Osteocyte (in vitro differentiated cells): Measurements from ENCODE around the gene TXNIP. TPM values are rescaled to one million over a fixed set of nuclear protein-coding genes. Genes with fewer than 3 reads are reported as not detected.

ENCODE experiments used
- DNase-seq: peaks from one replicate; pipeline ENCODE4 v3.0.0; 2021; ENCODE audit warnings: mixed read lengths; ENCODE audit not compliant: unreplicated experiment; ENCODE audit errors: extremely low spot score
- H3K27ac Mint-ChIP-seq: one replicate; pipeline ENCODE4 v1.8.0; 2021; ENCODE audit warnings: mild to moderate bottlenecking, mixed read lengths; ENCODE audit not compliant: unreplicated experiment
- H3K27me3 Mint-ChIP-seq: one replicate; pipeline ENCODE4 v1.8.0; 2021; ENCODE audit warnings: mixed read lengths; ENCODE audit not compliant: unreplicated experiment
- H3K36me3 Mint-ChIP-seq: one replicate; pipeline ENCODE4 v1.8.0; 2021; ENCODE audit warnings: mixed read lengths; ENCODE audit not compliant: unreplicated experiment
- H3K4me1 Mint-ChIP-seq: one replicate; pipeline ENCODE4 v1.8.0; 2021; ENCODE audit warnings: mixed read lengths; ENCODE audit not compliant: unreplicated experiment
- H3K4me3 Mint-ChIP-seq: one replicate; pipeline ENCODE4 v1.8.0; 2021; ENCODE audit warnings: mild to moderate bottlenecking, moderate library complexity, mixed read lengths; ENCODE audit not compliant: unreplicated experiment
- H3K9me3 Mint-ChIP-seq: one replicate; pipeline ENCODE4 v1.8.0; 2021; ENCODE audit warnings: mixed read lengths; ENCODE audit not compliant: unreplicated experiment
- CTCF ChIP-seq: fragments of 200-600 bp; sonication (generic); IDR thresholded peaks from 2 replicates; pipeline ENCODE4 v1.5.0; 2021; ENCODE audit warnings: antibody characterized with exemption, mild to moderate bottlenecking, moderate library complexity
- total RNA-seq: library from RNA; stranded (reverse); gene quantifications from 2 replicates; pipeline ENCODE4 v1.2.1, GENCODE V29; 2021

The TXNIP gene
- total RNA-seq, 1 donor from 2014 or later, result 246 TPM

- Mint-ChIP-seq H3K36me3 (no peaks in the 10 kb centered on the region), H3K9me3 (no peaks in the 10 kb centered on the region), H3K27ac (no peak overlapping the region), H3K27me3 (no peaks in the 10 kb centered on the region), H3K4me3 (no peak overlapping the region), H3K4me1 (peaks cover 10% of the 10 kb centered on the region)
- TF ChIP-seq CTCF, result no peak
- no peak for DNase-seq
Observed at GRCh38 chr1:145977016-145977415, 19.4 kb downstream of the TXNIP start.

GRCh38 chr1:145975216-145975615 lies 21.2 kb downstream of the TXNIP start:
- no peak overlapping the region for H3K4me3 Mint-ChIP-seq
- DNase-seq, result no peak
- H3K9me3 Mint-ChIP-seq, result no peaks in the 10 kb centered on the region
- H3K36me3 Mint-ChIP-seq, result peaks cover 2% of the 10 kb centered on the region
- H3K4me1 Mint-ChIP-seq, result peaks cover 10% of the 10 kb centered on the region
- no peak overlapping the region for H3K27ac Mint-ChIP-seq
- H3K27me3 Mint-ChIP-seq, result no peaks in the 10 kb centered on the region
- no peak for TF ChIP-seq CTCF

GRCh38 chr1:145974721-145975120 lies 21.7 kb downstream of the TXNIP start:
- H3K4me3 Mint-ChIP-seq, result no peak overlapping the region
- DNase-seq, result no peak
- H3K36me3 Mint-ChIP-seq, result peaks cover 2% of the 10 kb centered on the region
- no peaks in the 10 kb centered on the region for H3K9me3 Mint-ChIP-seq
- peaks cover 10% of the 10 kb centered on the region for H3K4me1 Mint-ChIP-seq
- no peak overlapping the region for H3K27ac Mint-ChIP-seq
- TF ChIP-seq CTCF, result no peak
- H3K27me3 Mint-ChIP-seq, result no peaks in the 10 kb centered on the region

- Mint-ChIP-seq H3K4me1 (peaks cover 12% of the 10 kb centered on the region), H3K4me3 (no peak overlapping the region), H3K27ac (no peak overlapping the region), H3K27me3 (no peaks in the 10 kb centered on the region), H3K36me3 (peaks cover 6% of the 10 kb centered on the region), H3K9me3 (peaks cover 2% of the 10 kb centered on the region)
- no peak for TF ChIP-seq CTCF
- no peak for DNase-seq
Observed at GRCh38 chr1:145972580-145972979, 23.8 kb downstream of the TXNIP start.

GRCh38 chr1:145967288-145967687 lies 29.1 kb downstream of the TXNIP start:
- no peak for TF ChIP-seq CTCF
- DNase-seq, result no peak
- peaks cover 28% of the 10 kb centered on the region for H3K4me1 Mint-ChIP-seq
- no peaks in the 10 kb centered on the region for H3K27me3 Mint-ChIP-seq
- H3K4me3 Mint-ChIP-seq, result no peak overlapping the region
- H3K9me3 Mint-ChIP-seq, result peaks cover 4% of the 10 kb centered on the region
- H3K27ac Mint-ChIP-seq, result no peak overlapping the region
- peaks cover 8% of the 10 kb centered on the region for H3K36me3 Mint-ChIP-seq
